ENCODE measurements around the gene KRT16. TPM values are rescaled to one million over a fixed set of nuclear protein-coding genes. Genes with fewer than 3 reads are reported as not detected.
"Not testable (repeated sequence)": the region's sequence is repeated elsewhere in the genome, so short reads cannot be mapped to it uniquely, and the experiment has no call there.

The KRT16 gene
- polyA plus RNA-seq: not detected
- long read RNA-seq, donor 1: 0 reads
- long read RNA-seq, donor 2: 0 reads
- long read RNA-seq, donor 3: 0 reads
- long read RNA-seq, donor 4: 0 reads
- long read RNA-seq, donor 5: 0 reads
- long read RNA-seq, donor 6: 0 reads
- long read RNA-seq, donor 7: 0 reads
- long read RNA-seq, donor 8, partial matches to known transcripts: 0 of 1 reads
- long read RNA-seq, donor 8, other reads (novel, unspliced or antisense): 0 of 1 reads
- long read RNA-seq, donor 9: 0 reads
- long read RNA-seq, donor 10: 0 reads
- long read RNA-seq, donor 11: 0 reads

DNA sequence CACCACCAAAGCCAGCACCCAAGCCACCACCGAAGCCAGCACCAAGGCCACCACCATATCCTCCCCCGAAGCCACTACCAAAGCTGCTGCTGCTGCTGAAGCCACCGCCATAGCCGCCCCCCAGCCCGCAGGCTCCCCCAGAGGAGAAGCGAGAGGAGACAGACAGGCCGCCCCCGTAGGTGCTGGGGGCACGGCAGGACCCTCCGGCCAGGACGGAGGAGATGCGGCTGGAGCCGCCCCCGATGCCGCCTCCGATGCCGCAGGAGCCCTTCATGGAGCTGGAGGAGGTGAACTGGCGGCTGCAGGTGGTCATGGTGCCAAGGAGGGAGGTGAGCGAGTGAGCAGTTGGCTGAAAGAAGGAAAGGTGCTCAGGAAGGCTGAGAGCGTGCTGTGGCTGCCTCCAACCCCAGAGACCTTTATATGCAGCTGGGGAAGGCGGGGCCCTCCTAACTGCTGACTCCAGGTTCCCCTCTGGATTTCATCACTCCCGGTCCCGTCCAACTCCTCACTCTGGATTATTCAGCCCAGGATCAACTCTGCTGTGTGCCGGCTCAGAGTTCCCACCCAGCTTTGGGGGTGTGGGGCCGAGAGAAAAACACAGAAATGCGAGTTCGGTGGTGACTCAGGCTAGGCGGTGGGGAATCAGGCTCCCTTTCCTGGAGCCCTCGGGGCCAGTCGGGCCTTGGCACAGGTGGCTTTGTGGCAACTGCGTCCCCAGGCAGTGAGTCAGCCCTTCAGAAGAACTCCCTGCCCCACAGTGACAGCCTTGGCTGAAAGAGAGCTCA lies at the start of gene KRT16:
Gene KRT16 (minus strand): TSS at position 392 of the 785 bp plus-strand sequence. CDS start 79 bp downstream, at position 313.
- DNase-seq; H3K4me3 ChIP-seq (ENCODE audit: low read length); H3K36me3 ChIP-seq (ENCODE audit: control insufficient read depth, insufficient read depth, low read length); H3K9me3 ChIP-seq (ENCODE audit: control insufficient read depth, low read depth, low read length); H3K4me1 ChIP-seq (ENCODE audit: control insufficient read depth, insufficient read depth, low read length); H3K27ac ChIP-seq (ENCODE audit: low read length); H3K27me3 ChIP-seq (ENCODE audit: control insufficient read depth, insufficient read depth, low read length): not testable (repeated sequence)
- no CpG with 5 or more reads among the region's 31 CpGs for WGBS (ENCODE audit: insufficient coverage, low lambda C conversion rate)

DNA sequence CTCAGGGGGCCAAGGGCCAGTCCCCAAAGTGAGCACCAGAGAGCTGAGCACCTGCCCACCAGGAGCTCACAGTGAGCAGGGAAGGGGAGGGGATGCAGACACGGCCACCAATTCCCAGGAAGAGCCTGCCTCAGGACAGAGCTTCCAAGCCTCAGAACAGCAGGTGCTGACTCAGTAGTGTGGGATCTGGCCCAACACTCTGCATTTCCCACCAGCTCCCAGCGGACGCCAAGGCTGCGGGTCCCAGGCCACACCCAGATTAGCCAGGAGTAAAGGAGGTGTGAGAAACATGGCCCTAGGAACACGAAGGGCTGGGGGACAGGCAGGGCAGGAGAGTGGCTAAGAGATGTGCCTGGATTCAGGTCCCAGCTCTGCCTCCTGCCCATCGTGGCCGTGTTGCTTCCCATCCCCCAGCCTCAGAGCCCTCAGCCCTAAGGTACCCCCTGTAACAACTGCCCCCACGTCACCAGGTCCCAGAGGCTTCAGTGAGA lies 47.7 kb upstream of the KRT16 start:
- peak in 1 of 2 donors; percentile 2 for DNase-seq
- Histone ChIP-seq H3K27ac (ENCODE audit: low read length) (no peak overlapping the region), H3K4me1 (ENCODE audit: control insufficient read depth, insufficient read depth, low read length) (peaks cover 39% of the 10 kb centered on the region), H3K4me3 (ENCODE audit: low read length) (no peak overlapping the region), H3K36me3 (ENCODE audit: control insufficient read depth, insufficient read depth, low read length) (no peaks in the 10 kb centered on the region), H3K27me3 (ENCODE audit: control insufficient read depth, insufficient read depth, low read length) (no peaks in the 10 kb centered on the region), H3K9me3 (ENCODE audit: control insufficient read depth, low read depth, low read length) (peaks cover 2% of the 10 kb centered on the region)
- no CpG with 5 or more reads among the region's 8 CpGs for WGBS (ENCODE audit: insufficient coverage, low lambda C conversion rate)

DNA sequence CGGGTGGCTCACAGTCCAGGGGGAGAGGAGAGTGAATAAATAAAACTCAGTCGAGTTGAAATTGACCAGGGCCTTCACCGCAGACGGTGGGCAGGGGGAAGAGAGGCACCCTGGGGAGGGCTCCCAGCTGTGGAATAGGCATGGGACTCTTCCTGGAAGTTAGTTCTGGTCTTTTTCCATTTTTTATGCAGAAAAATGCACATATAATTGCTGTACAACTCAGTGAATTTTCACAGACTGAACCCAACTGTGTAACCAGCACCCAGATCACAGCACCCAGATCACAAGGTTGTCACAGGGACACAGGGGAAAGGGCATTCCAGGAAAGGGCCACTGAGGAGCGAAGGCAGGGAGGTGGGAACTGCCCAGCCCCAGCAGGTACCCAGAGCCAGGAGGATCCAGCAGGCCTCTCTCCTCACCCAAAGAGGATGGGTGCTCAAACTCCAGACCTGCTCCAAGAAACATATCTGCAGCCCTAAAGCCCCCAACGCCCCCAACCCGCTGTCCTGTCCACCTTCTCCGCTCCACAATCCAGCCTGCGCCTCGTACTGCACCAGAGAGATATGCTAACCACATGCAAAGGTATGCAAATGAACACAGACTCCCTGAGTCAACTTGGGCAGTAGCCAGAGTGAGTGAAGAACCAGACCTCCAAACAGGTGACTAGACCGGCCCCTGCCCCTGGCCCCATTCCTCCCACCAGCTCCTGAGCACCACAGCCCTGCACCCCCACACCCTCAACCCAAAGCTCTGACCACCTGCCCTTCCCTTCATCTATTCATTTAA lies 47.1 kb upstream of the KRT16 start:
- no peaks in the 10 kb centered on the region for H3K36me3 ChIP-seq (ENCODE audit: control insufficient read depth, insufficient read depth, low read length)
- no peak overlapping the region for H3K27ac ChIP-seq (ENCODE audit: low read length)
- H3K4me1 ChIP-seq (ENCODE audit: control insufficient read depth, insufficient read depth, low read length): peaks cover 46% of the 10 kb centered on the region
- H3K27me3 ChIP-seq (ENCODE audit: control insufficient read depth, insufficient read depth, low read length): no peaks in the 10 kb centered on the region
- peaks cover 2% of the 10 kb centered on the region for H3K9me3 ChIP-seq (ENCODE audit: control insufficient read depth, low read depth, low read length)
- DNase-seq: peak in 1 of 2 donors; percentile 6
- H3K4me3 ChIP-seq (ENCODE audit: low read length): no peak overlapping the region
- 60% methylated on average over 1 of the region's 11 CpGs for WGBS (ENCODE audit: insufficient coverage, low lambda C conversion rate)

- H3K36me3 ChIP-seq (ENCODE audit: control insufficient read depth, insufficient read depth, low read length): no peaks in the 10 kb centered on the region
- H3K4me3 ChIP-seq (ENCODE audit: low read length): no peak overlapping the region
- no peaks in the 10 kb centered on the region for H3K27me3 ChIP-seq (ENCODE audit: control insufficient read depth, insufficient read depth, low read length)
- WGBS (ENCODE audit: insufficient coverage, low lambda C conversion rate): no CpG with 5 or more reads among the region's 5 CpGs
- peak in 1 of 2 donors; percentile 1 for DNase-seq
- peaks cover 51% of the 10 kb centered on the region for H3K4me1 ChIP-seq (ENCODE audit: control insufficient read depth, insufficient read depth, low read length)
- no peak overlapping the region for H3K27ac ChIP-seq (ENCODE audit: low read length)
- H3K9me3 ChIP-seq (ENCODE audit: control insufficient read depth, low read depth, low read length): peaks cover 2% of the 10 kb centered on the region
Measured at GRCh38 chr17:41658846-41659245, 46.3 kb upstream of the KRT16 start.

DNA sequence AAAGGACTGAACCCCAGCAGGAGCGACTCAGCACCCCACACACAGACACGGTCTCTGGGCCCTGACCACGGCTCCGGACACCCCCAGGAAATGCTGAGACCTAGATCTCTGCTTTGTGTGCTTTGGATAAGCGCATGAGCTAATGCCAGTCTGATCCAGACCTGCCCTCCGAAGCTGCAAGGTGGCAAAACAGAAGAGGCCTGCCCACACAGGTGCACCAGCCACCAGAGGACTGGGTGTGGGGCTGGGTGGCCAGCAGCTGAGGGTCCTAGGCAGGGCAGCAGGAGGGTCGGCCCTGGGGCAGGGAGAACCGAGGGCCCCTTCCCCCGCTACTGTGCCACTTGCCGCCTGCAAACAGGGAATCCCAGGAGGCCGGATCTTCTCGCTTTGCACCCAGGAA lies 45.4 kb upstream of the KRT16 start:
- peak in 1 of 2 donors; percentile 1 for DNase-seq

DNA sequence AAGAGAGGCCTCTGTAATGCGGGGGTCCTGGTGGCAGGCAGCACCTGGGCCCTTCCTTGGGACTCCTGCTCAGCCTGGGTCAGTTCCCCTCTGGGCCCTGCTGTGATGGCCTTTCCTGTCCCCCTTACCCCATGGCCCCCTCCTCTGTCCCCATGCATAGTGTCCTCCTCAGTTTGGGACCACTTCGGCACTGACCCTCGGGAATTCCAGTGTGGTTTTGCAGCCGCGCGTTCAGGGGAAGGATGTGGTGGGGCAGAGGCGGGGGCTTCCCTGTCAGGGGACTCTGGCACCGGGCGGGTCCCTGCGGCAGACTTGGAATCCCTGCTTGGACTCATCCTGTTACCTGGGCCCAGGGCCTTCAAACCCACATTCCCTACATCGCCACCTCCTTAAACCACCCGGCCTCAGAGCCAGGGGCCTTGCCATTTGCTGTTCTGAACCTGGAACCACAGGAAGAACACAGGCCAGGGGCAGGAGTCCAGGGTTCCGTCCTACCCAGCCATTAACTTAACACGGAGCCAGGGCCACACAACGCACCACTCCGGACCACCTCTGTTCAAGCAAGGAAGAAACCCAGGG lies 44.7 kb upstream of the KRT16 start:
- peak in 1 of 2 donors; percentile 11 for DNase-seq
- no peak overlapping the region for H3K4me3 ChIP-seq (ENCODE audit: low read length)
- peaks cover 67% of the 10 kb centered on the region for H3K4me1 ChIP-seq (ENCODE audit: control insufficient read depth, insufficient read depth, low read length)
- H3K9me3 ChIP-seq (ENCODE audit: control insufficient read depth, low read depth, low read length): no peaks in the 10 kb centered on the region
- no peak overlapping the region for H3K27ac ChIP-seq (ENCODE audit: low read length)
- H3K27me3 ChIP-seq (ENCODE audit: control insufficient read depth, insufficient read depth, low read length): no peaks in the 10 kb centered on the region
- H3K36me3 ChIP-seq (ENCODE audit: control insufficient read depth, insufficient read depth, low read length): no peaks in the 10 kb centered on the region
- no CpG with 5 or more reads among the region's 16 CpGs for WGBS (ENCODE audit: insufficient coverage, low lambda C conversion rate)

More for the DNA sequence above, 45.4 kb upstream of the KRT16 start:
- peaks cover 61% of the 10 kb centered on the region for H3K4me1 ChIP-seq (ENCODE audit: control insufficient read depth, insufficient read depth, low read length)
- H3K9me3 ChIP-seq (ENCODE audit: control insufficient read depth, low read depth, low read length): peaks cover 2% of the 10 kb centered on the region
- no peak overlapping the region for H3K27ac ChIP-seq (ENCODE audit: low read length)
- H3K36me3 ChIP-seq (ENCODE audit: control insufficient read depth, insufficient read depth, low read length): no peaks in the 10 kb centered on the region
- H3K27me3 ChIP-seq (ENCODE audit: control insufficient read depth, insufficient read depth, low read length): no peaks in the 10 kb centered on the region
- no peak overlapping the region for H3K4me3 ChIP-seq (ENCODE audit: low read length)
- no CpG with 5 or more reads among the region's 12 CpGs for WGBS (ENCODE audit: insufficient coverage, low lambda C conversion rate)

- no peak for DNase-seq
- Histone ChIP-seq H3K4me1 (ENCODE audit: control insufficient read depth, insufficient read depth, low read length) (peaks cover 76% of the 10 kb centered on the region), H3K36me3 (ENCODE audit: control insufficient read depth, insufficient read depth, low read length) (no peaks in the 10 kb centered on the region), H3K27me3 (ENCODE audit: control insufficient read depth, insufficient read depth, low read length) (no peaks in the 10 kb centered on the region), H3K9me3 (ENCODE audit: control insufficient read depth, low read depth, low read length) (no peaks in the 10 kb centered on the region), H3K4me3 (ENCODE audit: low read length) (no peak overlapping the region), H3K27ac (ENCODE audit: low read length) (peak overlapping the region; percentile 93)
- WGBS (ENCODE audit: insufficient coverage, low lambda C conversion rate): no CpG with 5 or more reads among the region's 16 CpGs
Measured at GRCh38 chr17:41656249-41657023, 43.9 kb upstream of the KRT16 start.

DNA sequence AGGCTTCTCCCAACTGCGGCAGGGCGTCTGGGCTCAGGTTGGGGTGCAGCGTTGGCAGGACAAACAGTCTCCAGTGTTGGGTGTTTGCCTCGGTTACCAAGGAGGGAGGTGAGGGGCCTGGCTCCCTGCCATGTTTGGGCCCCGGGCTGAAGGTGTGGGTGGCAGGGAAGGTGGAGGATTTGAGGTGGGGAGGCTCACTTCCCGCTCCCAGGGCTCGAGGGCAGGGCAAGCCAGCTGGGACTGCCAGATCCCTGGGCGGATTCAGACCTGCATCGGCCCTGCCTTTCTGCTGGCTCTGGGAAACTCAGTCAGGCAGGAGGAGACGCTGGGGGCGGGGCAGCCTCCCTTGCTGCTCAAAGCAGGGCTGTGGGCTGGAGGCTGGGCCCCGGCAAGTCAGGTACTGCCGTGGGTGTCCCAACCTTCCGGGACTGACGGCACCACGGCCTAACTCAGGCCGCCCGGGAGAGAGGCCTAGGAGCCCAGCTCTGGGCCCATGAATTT lies 43.1 kb upstream of the KRT16 start:
- H3K4me3 ChIP-seq (ENCODE audit: low read length): no peak overlapping the region
- no peaks in the 10 kb centered on the region for H3K36me3 ChIP-seq (ENCODE audit: control insufficient read depth, insufficient read depth, low read length)
- H3K27me3 ChIP-seq (ENCODE audit: control insufficient read depth, insufficient read depth, low read length): no peaks in the 10 kb centered on the region
- WGBS (ENCODE audit: insufficient coverage, low lambda C conversion rate): no CpG with 5 or more reads among the region's 18 CpGs
- peaks cover 83% of the 10 kb centered on the region for H3K4me1 ChIP-seq (ENCODE audit: control insufficient read depth, insufficient read depth, low read length)
- DNase-seq: peak; percentile 67 to 82
- H3K27ac ChIP-seq (ENCODE audit: low read length): peak overlapping the region; percentile 93
- H3K9me3 ChIP-seq (ENCODE audit: control insufficient read depth, low read depth, low read length): no peaks in the 10 kb centered on the region
